Lower leg skin (tissue), 4 donors: ENCODE measurements around the gene HOXB9. TPM values are rescaled to one million over a fixed set of nuclear protein-coding genes. Genes with fewer than 3 reads are reported as not detected.
A peak's percentile ranks its signal among the peaks of the same experiment; 100 is the strongest.

Experiments
- DNase-seq, 2 donors: peaks; one replicate each; pipeline ENCODE4 v3.0.0-alpha.2; 2019; ENCODE audit warnings: low spot score in 2 of 2
- H3K4me3 ChIP-seq: fragments of 200-600 bp; sonication (generic); 2 replicates; pipeline ENCODE4 v1.5.1; 2017; ENCODE audit warnings: mild to moderate bottlenecking, low read depth; ENCODE audit not compliant: poor library complexity, severe bottlenecking
- CTCF ChIP-seq, 3 donors: fragments of 450-650 bp; IDR thresholded peaks; one replicate each; pipeline ENCODE4 v1.5.1; 2016; ENCODE audit warnings: antibody characterized with exemption in 3 of 3, mild to moderate bottlenecking in 3 of 3, moderate library complexity in 2 of 3
- POLR2A ChIP-seq, 2 donors: fragments of 450-650 bp; IDR thresholded peaks; one replicate each; pipeline ENCODE4 v1.6.1; 2016 to 2017; ENCODE audit warnings: antibody characterized with exemption in 2 of 2, mild to moderate bottlenecking in 1 of 2, moderate library complexity in 1 of 2
- WGBS, 2 donors: methylation state at CpG; one replicate each; pipeline ENCODE4 v1.1.5; 2018; 5-methylcytosine and 5-hydroxymethylcytosine counted together
- intact Hi-C: fragments of 100-400 bp; cut with DNase I; formaldehyde crosslinking; loops from one replicate; pipeline ENCODE4 v1.15.0; 2023; ENCODE audit warnings: low total_unique reads
- total RNA-seq, 4 donors: library from RNA; depleted of rRNA; stranded (reverse); fragments of >200 nt; gene quantifications; one replicate each; pipeline ENCODE4 v1.1.0, GENCODE V29; 2016

The HOXB9 gene
- total RNA-seq, 4 donors from 2014 or later: 0.07 to 0.29 TPM; not detected in 2

- WGBS, 2 donors: 1% methylated on average over 52 to 77 of the region's 79 CpGs
- intact Hi-C loops: no loop called here
- DNase-seq: peak in 1 of 2 donors; percentile 96
- TF ChIP-seq CTCF (IDR thresholded peaks at IDR 0.05): no peak
- TF ChIP-seq POLR2A (IDR thresholded peaks at IDR 0.05): no peak
- H3K4me3 ChIP-seq: peak within 1 kb of the TSS; percentile 70
Measured at GRCh38 chr17:48610282-48611211, 15.6 kb downstream of the HOXB9 start, which contains the start of gene HOXB7. Gene HOXB7, minus strand, starts transcription at chr17:48611017. Its CDS starts 99 bp downstream, at chr17:48610918.

GRCh38 chr17:48609759-48610281 lies 16.3 kb downstream of the HOXB9 start:
- TF ChIP-seq POLR2A (IDR thresholded peaks at IDR 0.05): no peak
- TF ChIP-seq CTCF (IDR thresholded peaks at IDR 0.05): no peak
- peak overlapping the region; percentile 70 for H3K4me3 ChIP-seq
- 12 to 14% methylated on average over 15 of the region's 15 CpGs for WGBS, 2 donors
- no peak for DNase-seq
- intact Hi-C loops: no loop called here

- intact Hi-C loops: no loop called here
- no peak overlapping the region for H3K4me3 ChIP-seq
- DNase-seq: no peak
- TF ChIP-seq POLR2A (IDR thresholded peaks at IDR 0.05): no peak
- TF ChIP-seq CTCF (IDR thresholded peaks at IDR 0.05): no peak
Measured at GRCh38 chr17:48609033-48609432, 17.1 kb downstream of the HOXB9 start.

- no peak for DNase-seq
- TF ChIP-seq CTCF (IDR thresholded peaks at IDR 0.05): no peak
- TF ChIP-seq POLR2A (IDR thresholded peaks at IDR 0.05): no peak
- no peak overlapping the region for H3K4me3 ChIP-seq
- 89 to 97% methylated on average over 1 of the region's 1 CpG for WGBS, 2 donors
- intact Hi-C loops: no loop called here
Measured at GRCh38 chr17:48608494-48608834, 17.7 kb downstream of the HOXB9 start.

GRCh38 chr17:48606892-48607614 lies 19.1 kb downstream of the HOXB9 start:
- intact Hi-C loops: no loop called here
- TF ChIP-seq POLR2A (IDR thresholded peaks at IDR 0.05) (no peak), CTCF (IDR thresholded peaks at IDR 0.05) (no peak)
- 86 to 89% methylated on average over 9 of the region's 9 CpGs for WGBS, 2 donors
- no peak for DNase-seq
- H3K4me3 ChIP-seq: no peak overlapping the region
